ENCODE data around the gene CAT. TPM values are rescaled to one million over a fixed set of nuclear protein-coding genes. Genes with fewer than 3 reads are reported as not detected.

The CAT gene
- total RNA-seq, 4 donors from 2014 or later: 21.9 to 99.0 (median 39.9) TPM

DNA sequence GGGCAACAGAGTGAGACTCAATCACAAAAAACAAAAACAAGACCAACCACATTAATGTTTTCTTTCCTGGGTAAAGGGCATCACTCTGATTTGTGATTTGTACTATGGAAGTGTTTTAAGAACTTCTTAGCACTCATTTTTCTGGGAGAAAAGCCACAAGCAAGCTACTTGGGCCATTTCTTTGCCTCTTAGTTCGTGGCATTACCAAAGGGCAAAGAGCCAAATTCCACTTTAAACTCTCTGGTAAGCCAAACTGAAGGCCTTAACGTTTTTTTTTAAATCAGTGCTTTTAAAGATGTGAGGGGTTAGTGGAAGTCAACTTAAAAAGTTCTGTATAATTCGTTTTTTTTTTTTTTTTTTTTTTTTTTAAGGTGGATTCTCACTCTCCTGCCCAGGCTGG is 36.9 kb downstream of the CAT start:
- intact Hi-C loops (cut with DNase I): no loop called here
- Histone ChIP-seq H3K4me1 (peaks cover 0 to 4% (median 0%) of the 10 kb centered on the region in 3 donors), H3K9me3 (no peaks in the 10 kb centered on the region), H3K27ac (no peak overlapping the region), H3K4me3 (no peak overlapping the region), H3K27me3 (peaks cover 0 to 14% (median 0%) of the 10 kb centered on the region in 4 donors), H3K36me3 (peaks cover 0 to 36% (median 13%) of the 10 kb centered on the region in 3 donors)
- no peak for DNase-seq
- 27 to 33% methylated on average over 3 of the region's 3 CpGs for WGBS, 2 donors
- TF ChIP-seq, protein P1, sequence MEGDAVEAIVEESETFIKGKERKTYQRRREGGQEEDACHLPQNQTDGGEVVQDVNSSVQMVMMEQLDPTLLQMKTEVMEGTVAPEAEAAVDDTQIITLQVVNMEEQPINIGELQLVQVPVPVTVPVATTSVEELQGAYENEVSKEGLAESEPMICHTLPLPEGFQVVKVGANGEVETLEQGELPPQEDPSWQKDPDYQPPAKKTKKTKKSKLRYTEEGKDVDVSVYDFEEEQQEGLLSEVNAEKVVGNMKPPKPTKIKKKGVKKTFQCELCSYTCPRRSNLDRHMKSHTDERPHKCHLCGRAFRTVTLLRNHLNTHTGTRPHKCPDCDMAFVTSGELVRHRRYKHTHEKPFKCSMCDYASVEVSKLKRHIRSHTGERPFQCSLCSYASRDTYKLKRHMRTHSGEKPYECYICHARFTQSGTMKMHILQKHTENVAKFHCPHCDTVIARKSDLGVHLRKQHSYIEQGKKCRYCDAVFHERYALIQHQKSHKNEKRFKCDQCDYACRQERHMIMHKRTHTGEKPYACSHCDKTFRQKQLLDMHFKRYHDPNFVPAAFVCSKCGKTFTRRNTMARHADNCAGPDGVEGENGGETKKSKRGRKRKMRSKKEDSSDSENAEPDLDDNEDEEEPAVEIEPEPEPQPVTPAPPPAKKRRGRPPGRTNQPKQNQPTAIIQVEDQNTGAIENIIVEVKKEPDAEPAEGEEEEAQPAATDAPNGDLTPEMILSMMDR (IDR thresholded peaks at IDR 0.05): no peak
- TF ChIP-seq POLR2A (IDR thresholded peaks at IDR 0.05): no peak

DNA sequence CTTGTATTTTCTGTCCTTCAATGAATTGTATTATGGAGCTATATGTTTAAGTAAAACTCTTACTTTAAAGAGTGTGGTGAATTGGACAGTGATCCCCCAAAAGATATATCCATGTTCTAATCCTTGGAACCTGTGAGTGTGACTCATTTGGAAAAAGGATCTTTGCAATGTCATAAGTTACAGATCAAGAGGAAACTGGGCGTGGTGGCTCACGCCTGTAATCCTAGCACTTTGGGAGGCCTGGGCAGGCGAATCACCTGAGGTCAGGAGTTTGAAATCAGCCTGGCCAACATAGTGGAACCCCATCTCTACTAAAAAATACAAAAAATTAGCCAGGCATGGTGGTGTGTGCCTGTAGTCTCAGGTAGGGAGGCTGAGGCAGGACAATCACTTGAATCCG is 38.1 kb downstream of the CAT start:
- 78 to 88% methylated on average over 4 of the region's 4 CpGs for WGBS, 2 donors
- intact Hi-C loops (cut with DNase I): no loop called here
- Histone ChIP-seq H3K27me3 (peaks cover 0 to 14% (median 0%) of the 10 kb centered on the region in 4 donors), H3K36me3 (peaks cover 0 to 24% (median 6%) of the 10 kb centered on the region in 3 donors), H3K4me1 (peaks cover 0 to 5% (median 0%) of the 10 kb centered on the region in 3 donors), H3K4me3 (no peak overlapping the region), H3K27ac (no peak overlapping the region), H3K9me3 (no peaks in the 10 kb centered on the region)
- TF ChIP-seq, protein P1 (IDR thresholded peaks at IDR 0.05): no peak
- no peak for TF ChIP-seq POLR2A (IDR thresholded peaks at IDR 0.05)
- DNase-seq: no peak

DNA sequence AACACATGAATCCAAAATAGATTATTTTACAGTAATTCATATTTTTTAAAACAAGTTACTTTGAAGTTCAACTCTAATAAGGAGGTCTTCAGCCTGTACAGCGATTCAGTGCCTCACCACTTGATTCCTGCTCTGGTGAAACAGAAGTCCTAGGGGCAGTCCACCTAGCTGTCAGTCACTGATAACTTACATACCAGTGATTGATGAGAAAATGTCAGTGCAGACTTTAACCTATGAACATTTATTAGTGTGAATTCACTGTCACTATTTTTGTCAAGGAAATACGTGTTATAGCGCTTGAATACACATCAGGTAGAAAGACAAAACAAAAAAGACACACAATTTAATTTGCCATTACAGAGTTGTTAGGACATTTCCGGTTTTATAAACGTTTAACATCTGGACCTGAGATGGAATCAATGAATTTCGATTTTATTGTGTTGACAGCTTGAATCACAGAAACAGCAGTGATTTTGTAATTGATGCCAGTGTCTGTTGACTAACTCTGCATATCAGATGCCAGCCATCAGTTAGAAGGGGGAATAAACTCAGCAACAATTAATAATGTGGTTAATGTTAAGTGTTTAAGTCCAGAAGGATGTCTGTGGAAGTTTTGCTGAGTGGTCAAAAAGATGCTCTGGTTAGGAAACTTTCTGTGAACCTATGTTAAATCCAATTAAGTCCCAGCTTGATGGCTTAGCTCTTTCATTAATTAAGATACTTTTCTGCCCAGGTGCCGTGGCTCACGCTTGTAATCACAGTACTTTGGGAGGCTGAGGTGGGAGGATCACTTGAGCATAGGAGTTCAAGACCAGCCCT is 40.3 kb downstream of the CAT start:
- Histone ChIP-seq H3K9me3 (no peaks in the 10 kb centered on the region), H3K27me3 (peaks cover 0 to 18% (median 0%) of the 10 kb centered on the region in 4 donors), H3K4me3 (no peak overlapping the region), H3K36me3 (peaks cover 0 to 2% (median 0%) of the 10 kb centered on the region in 3 donors), H3K4me1 (peaks cover 0 to 5% (median 0%) of the 10 kb centered on the region in 3 donors), H3K27ac (no peak overlapping the region)
- intact Hi-C loops (cut with DNase I): no loop called here
- TF ChIP-seq POLR2A (IDR thresholded peaks at IDR 0.05): no peak
- TF ChIP-seq, protein P1 (IDR thresholded peaks at IDR 0.05): no peak
- DNase-seq: no peak
- WGBS, 2 donors: 61 to 73% methylated on average over 8 of the region's 8 CpGs

DNA sequence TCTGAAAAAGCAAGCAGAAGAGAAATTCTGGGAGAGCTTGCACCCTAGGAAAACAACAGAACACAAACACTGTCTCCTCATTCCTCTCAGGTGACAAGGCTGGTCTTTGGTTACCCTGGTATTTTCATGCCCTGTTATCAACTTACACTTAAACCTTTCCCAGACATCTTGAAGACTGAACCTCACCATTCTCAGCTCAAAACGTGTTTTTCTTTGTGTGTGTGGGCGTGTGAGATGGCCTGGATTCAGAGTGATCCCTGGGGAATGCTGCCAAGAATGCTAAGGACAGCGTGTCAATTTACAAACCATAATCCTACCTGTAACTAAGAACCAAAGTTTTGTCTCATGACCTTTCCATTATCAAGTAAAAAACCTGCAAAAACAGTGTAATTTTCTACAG is 41.6 kb downstream of the CAT start:
- Histone ChIP-seq H3K36me3 (no peaks in the 10 kb centered on the region), H3K27me3 (peaks cover 0 to 18% (median 0%) of the 10 kb centered on the region in 4 donors), H3K9me3 (no peaks in the 10 kb centered on the region), H3K27ac (no peak overlapping the region), H3K4me3 (no peak overlapping the region), H3K4me1 (peaks cover 0 to 5% (median 0%) of the 10 kb centered on the region in 3 donors)
- WGBS, 2 donors: 15 to 27% methylated on average over 3 of the region's 3 CpGs
- DNase-seq: no peak
- TF ChIP-seq, protein P1 (IDR thresholded peaks at IDR 0.05): no peak
- no peak for TF ChIP-seq POLR2A (IDR thresholded peaks at IDR 0.05)
- intact Hi-C loops (cut with DNase I): loop anchor here (5.0 kb wide), 1 partner anchor 118 kb away; no protein-coding TSS in a partner anchor

DNA sequence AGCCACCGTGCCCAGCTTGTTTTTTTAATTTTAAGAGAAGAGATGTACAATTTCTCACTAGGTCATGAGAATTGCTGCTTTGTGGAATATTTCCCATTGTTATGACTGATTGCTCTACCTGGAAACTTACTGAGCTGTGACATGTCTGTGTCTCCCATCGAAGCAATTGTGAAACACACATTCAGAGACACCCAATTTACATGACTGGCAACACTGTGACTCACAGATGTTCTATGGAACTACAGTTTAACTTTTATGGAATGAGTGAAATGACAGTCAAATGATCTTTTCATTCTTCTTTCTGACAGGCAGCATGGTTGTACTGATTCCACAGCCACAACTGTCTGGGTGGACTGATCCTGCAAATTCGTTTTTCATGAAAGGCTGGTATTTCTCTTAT is 42.6 kb downstream of the CAT start:
- H3K9me3 ChIP-seq: no peaks in the 10 kb centered on the region
- no peaks in the 10 kb centered on the region for H3K36me3 ChIP-seq
- H3K27me3 ChIP-seq: peaks cover 0 to 18% (median 0%) of the 10 kb centered on the region in 4 donors
- no peak overlapping the region for H3K27ac ChIP-seq
- peaks cover 0 to 5% (median 0%) of the 10 kb centered on the region in 3 donors for H3K4me1 ChIP-seq
- WGBS, 2 donors: 28 to 61% methylated on average over 3 of the region's 3 CpGs
- DNase-seq: no peak
- TF ChIP-seq POLR2A (IDR thresholded peaks at IDR 0.05): no peak
- TF ChIP-seq, protein P1 (IDR thresholded peaks at IDR 0.05): no peak
- no peak overlapping the region for H3K4me3 ChIP-seq
- intact Hi-C loops (cut with DNase I): loop anchor here (5.0 kb wide), 1 partner anchor 119 kb away; no protein-coding TSS in a partner anchor
